ENCODE results near the gene CEACAM16.

- TF ChIP-seq CTCF (conservative IDR thresholded peaks at IDR 0.05; ENCODE audit: low read length) (no peak), EZH2phosphoT487 (IDR thresholded peaks at IDR 0.05; ENCODE audit: borderline replicate concordance, low read depth, low read length) (no peak)
Observed at GRCh38 chr19:44757735-44758505, 59.0 kb downstream of the CEACAM16 start.

Measured in OCI-LY7 (cell line).